NCI-H1105 (cell line): Measurements from ENCODE around the gene CCND1.

Source experiments
- DNase-seq: peaks from one replicate; lab custom pipeline; 2025; lab: John Stamatoyannopoulos, UW

Gene CCND1

DNA sequence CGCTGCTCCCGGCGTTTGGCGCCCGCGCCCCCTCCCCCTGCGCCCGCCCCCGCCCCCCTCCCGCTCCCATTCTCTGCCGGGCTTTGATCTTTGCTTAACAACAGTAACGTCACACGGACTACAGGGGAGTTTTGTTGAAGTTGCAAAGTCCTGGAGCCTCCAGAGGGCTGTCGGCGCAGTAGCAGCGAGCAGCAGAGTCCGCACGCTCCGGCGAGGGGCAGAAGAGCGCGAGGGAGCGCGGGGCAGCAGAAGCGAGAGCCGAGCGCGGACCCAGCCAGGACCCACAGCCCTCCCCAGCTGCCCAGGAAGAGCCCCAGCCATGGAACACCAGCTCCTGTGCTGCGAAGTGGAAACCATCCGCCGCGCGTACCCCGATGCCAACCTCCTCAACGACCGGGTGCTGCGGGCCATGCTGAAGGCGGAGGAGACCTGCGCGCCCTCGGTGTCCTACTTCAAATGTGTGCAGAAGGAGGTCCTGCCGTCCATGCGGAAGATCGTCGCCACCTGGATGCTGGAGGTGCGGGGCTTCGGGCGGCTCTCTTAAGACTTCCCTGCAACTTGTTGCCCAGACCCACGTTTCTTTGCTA, at the start of gene CCND1:
Gene CCND1, plus strand, starts transcription at position 162 of the 587 bp plus-strand sequence. Its CDS starts 158 bp downstream, at position 320.
- peak; percentile 41 for DNase-seq

DNA sequence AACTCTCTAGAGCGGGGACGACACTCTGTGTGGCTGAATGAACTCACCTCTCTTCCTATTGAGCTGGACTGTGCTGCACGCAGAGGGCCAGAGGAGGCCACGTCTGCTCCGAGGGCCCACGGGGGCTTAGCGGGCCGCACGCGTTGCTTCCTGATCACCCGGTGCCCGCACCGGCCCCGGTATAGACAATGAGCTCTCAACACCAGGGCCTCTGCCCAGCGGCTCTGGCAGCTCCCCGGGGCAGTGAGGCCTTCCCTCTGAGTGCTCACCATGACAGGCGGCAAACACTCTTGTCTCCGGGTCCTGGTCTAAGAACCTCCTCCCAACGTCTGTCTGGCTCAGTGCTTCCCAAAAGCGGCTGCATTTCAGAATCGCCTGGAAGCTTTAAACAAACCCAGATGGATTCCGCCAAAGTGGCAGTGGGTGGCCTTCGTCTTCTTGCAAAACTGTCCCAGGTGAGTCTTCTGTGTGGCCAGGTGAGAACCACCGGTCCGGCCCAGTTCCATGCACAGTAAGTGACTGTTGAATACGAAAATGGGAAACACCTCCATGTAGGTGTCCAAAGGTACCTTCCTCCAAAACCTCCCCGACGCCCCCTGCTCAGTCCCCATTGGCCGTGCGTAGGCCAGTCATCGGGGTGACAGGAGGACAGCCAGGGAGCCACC, 47.8 kb upstream of the CCND1 start:
- DNase-seq: no peak

DNA sequence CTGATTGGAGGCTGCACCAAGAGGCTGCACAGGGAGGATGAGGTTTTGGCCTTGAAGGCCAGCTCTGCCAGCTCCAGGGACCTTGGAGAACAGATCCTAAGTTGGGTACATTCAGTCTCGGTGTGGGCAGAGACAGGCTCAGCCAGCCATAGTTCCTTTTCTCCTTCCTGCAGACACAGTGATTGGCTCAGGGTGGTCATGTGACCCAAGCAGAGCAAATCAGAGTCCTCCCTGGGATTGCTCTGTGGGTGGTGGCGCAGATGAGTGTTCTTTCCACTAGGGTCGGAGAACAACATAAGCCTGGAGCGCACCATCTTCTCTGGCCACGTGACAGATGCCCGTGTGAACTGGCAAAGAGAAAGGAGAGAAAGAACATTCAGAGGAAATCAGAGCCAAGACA, 47.1 kb upstream of the CCND1 start:
- DNase-seq: no peak

DNA sequence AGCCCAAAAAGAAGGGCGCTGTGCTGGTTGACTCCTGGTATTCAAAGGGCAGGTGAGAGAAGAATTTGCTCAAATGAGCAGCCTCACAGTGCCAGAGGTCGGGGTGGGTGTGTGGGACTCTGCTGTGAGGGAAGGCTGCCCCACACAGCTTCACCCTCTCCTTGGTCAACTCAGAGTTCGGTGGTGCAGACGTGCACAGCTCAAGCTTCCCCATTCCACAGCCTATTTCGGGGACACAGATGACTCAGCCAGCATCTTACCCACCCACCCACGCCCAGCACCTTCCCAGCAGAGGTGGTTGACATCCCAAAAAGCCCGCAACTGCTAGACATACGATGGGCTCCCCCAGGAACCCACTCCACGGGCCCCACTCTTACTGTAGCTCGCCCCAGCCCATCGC, 46.5 kb upstream of the CCND1 start:
- DNase-seq: no peak

DNA sequence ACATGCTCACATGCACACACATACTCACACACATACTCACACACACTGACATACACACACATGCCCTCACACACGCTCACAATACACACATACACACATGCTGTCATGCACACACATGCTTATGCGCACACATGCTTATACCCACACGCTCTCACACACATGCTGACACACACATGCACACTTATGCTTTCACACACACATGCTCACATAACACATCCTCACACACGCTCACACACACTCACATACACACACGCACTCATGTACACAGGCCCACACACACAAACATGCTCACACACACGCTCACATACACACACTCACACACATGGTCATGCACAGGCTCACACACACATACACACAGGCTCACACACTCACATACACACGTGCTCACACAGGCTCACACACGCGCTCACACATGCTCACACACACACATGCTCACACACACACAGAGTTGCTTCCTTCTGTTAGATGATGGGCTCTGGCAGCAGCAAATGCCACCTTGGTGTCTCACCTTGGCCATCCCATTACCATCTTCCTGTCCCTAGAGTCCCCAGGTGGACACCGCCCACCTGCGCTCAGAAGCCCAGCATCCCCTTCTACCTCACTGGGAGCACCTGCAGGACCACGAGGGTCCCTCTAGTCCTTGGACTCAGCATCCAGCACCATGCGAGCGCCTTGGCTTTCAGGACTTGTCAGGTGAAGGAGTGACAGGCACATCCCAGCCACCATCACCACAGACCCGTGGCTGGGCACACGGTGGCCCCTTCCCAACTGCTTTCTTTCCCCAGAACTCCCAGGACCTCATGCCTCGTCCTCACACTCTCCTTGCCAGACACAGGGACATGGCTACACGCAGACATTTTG, 44.9 kb upstream of the CCND1 start:
- DNase-seq: no peak

DNA sequence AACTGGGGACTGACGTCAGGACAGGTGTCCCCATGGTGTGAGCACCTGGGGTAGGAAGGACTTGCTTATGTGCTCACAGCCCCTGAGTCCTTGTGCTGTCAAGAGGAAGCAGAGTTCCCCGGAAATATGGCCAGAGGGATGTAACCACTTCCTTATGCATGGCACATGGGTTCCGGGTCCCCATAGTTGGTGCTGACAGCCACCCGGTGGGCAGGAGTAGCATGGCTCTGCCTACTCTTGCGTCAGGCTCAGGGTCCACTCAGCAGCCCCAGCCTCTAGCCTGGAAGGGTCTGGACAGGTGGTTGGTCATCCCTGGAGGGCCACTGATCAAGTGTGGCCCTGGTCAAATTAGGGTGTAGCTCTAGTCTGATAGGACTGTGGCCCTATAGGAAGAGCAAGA, 42.8 kb upstream of the CCND1 start:
- DNase-seq: no peak

DNA sequence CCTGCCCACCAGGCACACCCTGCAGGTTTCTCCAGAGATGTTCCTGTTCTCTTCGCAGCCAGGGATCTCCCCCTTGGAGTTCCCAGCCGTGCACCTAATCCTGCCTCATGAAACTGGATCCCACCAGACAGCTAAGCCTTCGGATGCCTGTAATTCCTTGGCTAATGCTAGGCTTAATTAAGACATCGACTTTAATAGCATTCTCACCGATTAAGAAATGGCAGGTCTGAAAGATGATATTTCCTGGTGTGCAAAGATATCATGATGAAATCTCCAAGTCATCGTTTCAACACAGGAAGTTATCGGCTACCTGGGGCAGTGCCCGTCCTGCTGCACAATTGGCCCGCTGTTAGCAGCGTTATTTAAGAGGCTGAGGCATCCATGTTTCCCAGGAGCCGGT, 41.5 kb upstream of the CCND1 start:
- DNase-seq: no peak

DNA sequence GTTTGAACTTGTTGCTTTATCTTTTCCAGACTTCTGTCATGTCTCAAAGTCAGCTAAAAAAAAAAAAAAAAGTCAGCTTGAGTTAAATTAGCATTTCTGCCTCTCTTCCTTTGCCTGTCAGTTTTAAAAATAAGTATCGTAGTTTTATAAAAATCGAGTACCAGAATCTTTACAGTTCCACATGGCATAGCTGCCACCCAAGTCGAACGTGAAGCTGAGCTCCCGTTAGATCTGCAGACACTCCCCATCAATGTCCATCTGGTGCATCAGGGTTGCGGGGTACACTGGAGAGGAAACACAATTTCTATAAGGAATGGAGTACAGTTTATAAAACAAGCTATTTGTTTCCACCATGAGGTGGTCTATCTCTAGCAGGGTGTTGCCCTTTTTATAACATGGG, 41.0 kb upstream of the CCND1 start:
- no peak for DNase-seq

DNA sequence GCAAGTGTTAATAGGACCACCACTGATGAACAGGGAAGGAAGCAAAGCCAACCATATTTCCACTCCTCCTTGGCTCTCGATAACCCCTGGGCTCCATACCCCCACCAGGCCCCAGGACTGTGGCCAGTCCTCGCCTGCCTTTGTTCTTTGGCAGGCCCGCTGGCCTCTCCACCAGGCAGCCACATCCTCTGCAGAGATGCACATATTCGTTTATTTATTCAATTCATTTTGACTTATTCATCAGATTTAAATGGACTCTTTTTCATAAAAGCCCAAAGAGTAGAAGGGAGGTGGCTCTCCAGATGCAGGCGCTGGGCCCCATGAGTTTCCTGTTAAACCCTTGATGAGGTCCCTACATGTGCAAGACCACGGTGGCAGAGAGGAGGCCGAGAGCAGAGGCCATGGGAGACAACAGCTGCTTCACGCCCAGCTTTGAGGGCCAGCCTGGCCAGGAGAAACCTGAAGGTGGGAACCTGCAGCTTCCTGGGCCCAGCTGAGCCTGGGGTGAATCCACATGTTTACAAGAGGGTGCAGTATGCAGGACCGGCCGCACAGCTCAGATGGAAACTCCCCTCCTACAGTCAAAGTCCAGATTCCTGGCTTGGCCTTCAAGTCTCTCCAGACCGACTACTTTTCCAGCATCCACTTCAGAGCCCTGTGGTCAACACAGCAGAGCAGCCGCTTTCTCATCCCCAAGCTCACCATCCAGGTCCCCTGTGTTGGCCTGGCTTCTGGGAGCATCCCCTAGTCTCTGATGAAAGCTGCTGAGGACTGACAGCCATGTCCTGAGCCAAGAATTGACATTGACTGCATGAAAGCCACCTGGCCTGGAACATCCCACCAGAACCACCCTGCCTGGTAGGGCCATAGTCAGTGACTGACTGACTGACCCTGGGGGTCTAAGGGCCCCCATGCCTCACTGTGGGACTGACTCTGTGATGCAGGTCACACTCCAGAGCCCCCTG, 39.7 kb upstream of the CCND1 start:
- no peak for DNase-seq

DNA sequence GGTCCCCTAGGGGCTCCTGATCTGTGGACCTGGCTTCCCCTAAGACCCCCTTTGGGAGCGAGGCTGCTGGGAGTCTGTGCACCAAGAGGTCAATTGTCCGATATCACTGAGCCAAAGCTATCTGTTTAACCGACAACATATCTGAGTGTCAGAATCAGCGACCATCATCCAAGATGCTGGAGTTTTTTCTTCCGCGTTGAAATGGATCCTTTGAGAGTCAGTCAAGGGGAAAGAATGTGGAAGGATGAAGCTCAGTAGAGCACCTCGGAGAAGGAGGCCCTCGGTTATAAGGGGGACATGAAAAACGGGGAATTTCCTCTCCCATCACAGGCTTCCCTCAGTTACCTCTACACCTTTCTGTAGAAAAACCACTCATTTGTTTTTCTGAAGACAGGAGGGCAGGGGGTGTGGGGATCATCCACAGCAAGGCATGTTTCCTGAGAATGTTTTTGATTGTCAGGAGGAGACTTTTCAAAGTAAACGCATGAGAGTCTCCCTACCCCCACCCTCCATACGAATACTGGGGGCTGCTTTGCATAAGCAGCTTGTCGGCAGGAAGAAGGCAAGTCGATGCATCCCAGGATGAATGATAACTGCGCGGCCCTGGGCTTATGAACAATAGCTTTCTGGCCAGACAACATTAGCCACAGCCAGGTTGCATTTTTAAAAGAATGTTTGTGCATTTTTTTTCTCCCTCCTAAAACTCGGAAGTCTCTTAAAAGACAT, 37.7 kb upstream of the CCND1 start:
- DNase-seq: no peak

DNA sequence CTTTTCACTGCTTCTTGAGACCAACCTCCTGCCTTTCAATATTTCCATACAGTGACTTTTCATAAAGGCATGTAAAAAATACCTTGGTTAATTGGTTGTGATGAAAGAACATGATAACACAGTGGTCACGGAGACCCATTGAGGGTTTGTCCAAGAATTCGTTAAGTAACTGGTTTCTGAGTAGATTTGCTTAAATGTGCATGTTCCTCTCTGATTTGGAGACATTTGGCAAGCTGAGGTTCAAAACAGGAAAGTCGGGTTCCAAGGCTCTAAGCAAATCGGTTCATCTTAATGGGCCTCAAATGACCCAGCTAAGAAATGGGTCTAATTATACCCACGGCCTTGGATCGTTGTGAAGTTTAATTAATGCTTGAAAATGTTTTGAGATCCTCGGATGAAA, 36.9 kb upstream of the CCND1 start:
- DNase-seq: no peak

DNA sequence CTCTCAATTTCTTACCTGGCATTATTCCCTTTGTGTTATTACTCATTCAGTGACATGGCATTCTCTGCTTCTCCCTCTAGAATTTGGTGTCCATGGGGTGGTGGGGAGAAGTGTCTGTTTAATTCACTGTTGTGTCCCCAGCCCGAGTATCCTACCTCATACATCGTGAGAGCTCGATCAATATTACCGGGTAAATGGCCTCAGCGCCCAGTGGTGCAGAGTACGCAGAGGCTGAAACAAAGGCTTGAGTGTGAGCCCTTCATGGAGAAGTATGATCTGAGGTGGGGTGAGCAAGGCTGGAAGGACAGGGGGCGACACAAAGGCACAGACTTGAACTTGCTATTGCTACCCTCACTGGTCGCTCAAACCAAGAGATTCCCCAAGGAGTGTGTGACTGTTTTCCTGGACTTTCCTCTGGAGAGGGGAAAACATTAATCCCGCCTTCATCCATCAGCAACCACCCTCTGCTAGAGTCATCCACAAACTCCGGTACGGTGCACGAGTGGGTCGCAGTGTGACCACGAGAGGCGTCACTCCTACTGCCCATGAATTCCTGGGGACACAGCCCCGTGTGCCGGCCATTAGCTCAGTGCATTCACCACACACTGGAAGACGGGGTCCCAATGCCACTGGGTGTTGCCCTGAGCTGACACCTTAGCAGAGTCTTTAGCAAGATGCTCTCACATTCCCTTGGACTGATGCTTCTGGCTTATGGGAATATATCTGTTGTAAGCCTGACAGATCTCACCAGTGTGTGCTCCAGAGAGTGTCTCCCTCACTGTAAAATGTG, 35.0 kb upstream of the CCND1 start:
- DNase-seq: no peak

DNA sequence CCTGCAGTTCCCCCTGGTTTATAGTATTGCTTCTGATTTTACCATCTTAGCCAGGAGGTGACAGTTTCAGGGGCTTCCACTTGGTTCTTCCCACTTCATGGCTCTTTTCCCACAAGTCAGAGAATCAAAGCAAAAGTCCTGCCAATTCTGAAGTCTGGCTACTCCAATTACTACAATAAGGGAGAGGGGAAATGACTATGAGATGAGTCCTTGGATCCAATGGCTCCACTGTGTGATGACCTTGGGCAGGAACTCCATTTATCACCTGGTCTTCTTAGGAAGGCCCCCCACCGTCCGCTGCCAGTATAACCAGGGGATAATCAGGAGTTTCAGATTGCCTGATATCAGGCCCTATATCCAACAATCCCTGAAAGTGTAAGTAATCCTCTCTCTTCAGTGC, 31.6 kb upstream of the CCND1 start:
- DNase-seq: no peak

DNA sequence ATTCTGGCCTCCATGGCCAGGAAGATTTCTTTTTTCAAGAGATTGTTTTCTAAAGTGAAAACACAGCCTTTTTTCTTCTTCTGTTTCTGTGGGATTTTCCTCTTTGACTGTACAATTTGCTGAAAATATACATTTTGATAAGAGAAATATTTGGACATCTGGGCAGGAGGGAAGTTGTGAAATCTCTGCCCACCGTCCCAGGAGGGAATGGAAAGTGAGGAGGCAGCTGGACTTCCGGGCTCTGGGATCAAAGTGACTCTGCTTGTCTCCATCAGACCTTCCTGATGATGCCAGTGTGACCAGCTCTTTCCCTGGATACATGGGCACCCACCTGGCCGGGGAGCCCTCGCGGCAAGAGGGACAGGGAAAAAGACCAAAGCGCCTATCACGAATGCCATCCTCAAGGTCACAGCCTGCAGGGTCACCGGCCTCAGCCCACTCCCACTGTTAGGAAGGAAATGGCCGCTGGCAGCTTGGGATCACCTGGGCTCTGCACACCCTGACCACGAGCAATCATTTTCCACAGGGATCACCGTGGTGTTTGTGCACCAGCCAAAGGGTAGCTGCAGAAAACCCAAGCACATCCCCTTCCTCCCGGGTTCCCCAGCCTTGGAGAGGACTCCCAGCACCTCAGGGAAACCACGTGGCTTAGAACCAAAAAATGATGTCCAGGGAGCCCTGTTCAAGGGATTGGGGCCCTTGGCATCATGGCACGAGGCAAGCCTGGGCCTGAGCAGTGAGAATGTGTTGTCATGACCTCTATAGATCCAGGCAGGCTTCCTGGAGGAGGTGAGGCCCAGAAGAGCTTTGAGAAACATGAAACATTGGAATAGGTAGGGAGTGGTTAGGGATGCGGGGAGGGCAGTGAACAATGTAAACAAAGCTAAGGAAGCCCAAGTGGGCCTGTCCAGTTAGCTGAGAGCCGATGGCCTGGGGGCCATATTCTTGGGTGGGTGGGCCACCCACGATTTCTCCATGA, 29.1 kb upstream of the CCND1 start:
- DNase-seq: no peak

DNA sequence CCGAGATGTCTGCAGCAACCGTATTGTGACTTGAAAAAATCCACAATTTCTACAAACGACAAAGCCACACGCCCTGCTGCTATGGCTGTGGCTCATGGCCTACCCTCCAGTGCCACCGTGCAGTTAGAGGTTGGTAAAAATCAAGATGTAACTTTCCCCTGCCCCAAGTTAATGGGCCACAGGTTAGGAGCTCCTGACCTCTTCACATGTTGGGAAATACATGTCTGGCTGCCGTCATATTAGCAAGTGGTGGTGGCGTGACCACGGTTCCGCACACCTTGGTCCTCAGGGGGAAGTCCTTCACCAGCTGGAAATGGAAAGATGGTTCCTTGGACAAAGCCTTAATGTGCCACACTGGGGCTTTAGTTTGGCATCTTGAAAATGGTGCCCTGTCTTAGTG, 27.4 kb upstream of the CCND1 start:
- no peak for DNase-seq

DNA sequence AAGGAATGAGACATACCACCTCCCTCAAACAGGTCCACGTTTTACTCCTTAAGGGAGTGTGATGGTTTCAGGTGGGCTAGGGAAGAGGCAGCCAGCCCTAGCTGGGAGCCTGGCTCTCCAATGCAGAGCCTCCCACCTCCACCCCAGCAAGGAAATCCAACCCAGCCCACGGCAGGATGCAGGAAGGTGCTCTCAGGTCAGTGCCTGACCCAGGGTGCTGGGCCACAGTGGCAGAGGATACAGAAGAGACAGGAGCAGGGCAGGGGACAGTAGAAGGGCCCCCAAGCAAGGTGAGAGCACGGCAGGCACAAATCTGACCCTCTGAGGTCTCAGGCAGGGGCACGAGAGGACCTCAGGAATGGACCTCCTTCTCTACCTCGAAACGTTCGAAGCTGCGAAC, 26.9 kb upstream of the CCND1 start:
- no peak for DNase-seq

DNA sequence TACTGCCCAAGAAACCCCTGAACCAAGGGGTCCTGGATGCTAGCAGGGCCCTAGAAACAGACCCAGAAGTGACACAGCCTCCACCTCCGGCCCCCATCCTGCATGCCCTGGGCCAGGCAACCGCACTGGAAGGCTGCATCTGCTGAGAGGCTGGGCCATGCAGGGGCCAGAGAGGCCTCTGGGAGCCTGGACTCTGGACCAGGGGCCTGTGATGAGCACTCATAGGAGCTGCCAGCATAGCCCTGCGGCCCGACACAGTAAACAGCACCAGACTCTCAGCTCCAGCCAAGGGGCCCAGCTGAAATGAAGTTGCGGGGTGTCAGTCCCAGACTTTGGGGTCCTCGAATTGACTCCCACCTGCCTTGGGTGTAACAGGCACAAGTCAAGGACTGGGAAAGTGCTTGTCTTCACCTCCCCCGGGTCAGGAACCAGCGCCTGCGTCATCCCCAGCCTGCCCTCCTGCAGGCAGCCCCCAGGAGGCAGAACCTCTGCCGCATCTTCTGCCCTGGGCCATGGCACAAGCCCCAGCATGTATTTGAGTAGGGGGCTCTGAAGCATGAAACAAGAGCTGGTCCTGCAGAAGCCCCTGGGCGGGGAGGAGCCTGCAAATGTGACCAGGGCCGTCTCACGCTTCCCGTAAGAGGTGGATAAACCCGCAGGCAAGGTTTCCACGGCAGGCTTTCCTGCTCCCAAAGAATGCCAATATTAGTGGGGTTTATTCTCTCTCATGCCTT, 25.2 kb upstream of the CCND1 start:
- no peak for DNase-seq

DNA sequence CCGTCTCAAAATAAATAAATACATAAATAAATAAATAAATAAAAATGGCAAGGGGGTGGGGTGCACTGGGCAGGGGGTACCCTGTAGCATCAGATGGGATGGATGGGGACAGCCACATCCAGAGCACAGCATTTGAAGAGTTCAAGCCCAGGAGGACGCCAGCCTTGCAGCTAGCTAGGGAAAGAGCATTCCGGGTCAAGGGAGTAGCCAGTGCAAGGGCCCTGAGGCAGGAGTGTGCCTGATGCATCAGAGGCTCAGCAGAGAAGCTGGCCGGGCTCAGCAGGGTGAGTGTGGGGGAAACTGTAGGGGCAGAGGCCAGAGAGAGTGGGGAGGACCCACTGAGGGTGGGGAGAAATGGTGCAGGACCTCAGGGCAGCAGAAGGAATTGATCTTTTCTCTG, 23.7 kb upstream of the CCND1 start:
- no peak for DNase-seq

DNA sequence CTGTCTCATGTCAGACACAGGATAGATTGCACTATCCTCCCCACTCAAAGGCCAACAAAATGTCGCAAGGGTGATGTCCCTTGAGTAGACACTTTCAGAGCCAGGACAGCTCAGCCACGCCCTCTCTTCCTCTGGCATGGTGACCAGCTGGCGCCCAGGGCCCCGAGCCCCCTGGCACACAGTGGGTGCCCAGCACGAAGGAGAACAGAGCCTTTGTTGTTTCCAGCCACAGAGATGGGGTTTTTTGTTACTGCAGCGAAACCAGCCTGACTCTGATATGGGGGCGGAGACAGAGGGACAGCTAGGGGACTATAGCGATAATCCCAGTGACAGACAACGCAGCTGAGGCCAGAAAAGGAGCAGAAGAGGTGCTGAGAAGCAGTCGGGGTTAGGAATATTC, 23.3 kb upstream of the CCND1 start:
- no peak for DNase-seq
